ENCODE results near the gene ANKRD40CL.

The ANKRD40CL gene

DNA sequence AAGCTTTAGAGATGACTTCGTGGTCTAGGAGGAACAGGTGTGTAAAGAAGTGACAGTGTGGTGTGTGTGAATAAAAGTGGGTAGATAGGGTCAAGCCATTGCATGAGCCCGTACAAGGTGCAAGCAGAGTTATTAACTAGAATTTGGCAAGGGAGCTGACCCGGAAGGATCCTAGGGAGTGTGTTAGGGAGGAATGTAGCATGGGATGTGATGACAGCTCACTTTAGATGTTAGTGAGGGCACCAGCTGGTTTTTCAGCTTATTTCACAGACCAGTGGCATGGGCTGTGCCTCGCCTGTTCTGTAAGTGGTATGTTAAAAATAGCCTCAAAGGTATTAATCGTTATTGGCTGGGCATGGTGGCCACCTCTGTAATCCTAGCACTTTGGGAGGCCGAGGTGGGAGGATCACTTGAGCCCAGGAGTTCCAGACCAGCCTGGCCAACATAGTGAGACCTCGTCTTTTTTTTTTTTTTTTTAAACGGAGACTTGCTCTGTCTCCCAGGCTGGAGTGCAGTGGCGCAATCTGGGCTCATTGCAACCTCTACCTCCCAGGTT lies 8.3 kb downstream of the ANKRD40CL start:
- H3K4me1 ChIP-seq (ENCODE audit: control insufficient read depth, insufficient read depth, low read length) = peaks cover 11% of the 10 kb centered on the region
- no peak overlapping the region for H3K27ac ChIP-seq (ENCODE audit: low read depth, low read length)
- H3K27me3 ChIP-seq (ENCODE audit: control insufficient read depth, insufficient read depth, low read length) = no peaks in the 10 kb centered on the region
- peaks cover 11% of the 10 kb centered on the region for H3K36me3 ChIP-seq (ENCODE audit: control insufficient read depth, insufficient read depth, low read length)
- no peak overlapping the region for H3K4me3 ChIP-seq (ENCODE audit: low read depth, low read length)
- H3K9ac ChIP-seq (ENCODE audit: low read length) = no peak overlapping the region
- H3K9me3 ChIP-seq (ENCODE audit: control insufficient read depth, insufficient read depth, low read depth, low read length) = no peaks in the 10 kb centered on the region

- Histone ChIP-seq H3K9ac (ENCODE audit: low read length) (no peak overlapping the region), H3K36me3 (ENCODE audit: control insufficient read depth, insufficient read depth, low read length) (peaks cover 17% of the 10 kb centered on the region), H3K4me1 (ENCODE audit: control insufficient read depth, insufficient read depth, low read length) (peaks cover 6% of the 10 kb centered on the region), H3K27me3 (ENCODE audit: control insufficient read depth, insufficient read depth, low read length) (no peaks in the 10 kb centered on the region), H3K4me3 (ENCODE audit: low read depth, low read length) (no peak overlapping the region), H3K9me3 (ENCODE audit: control insufficient read depth, insufficient read depth, low read depth, low read length) (no peaks in the 10 kb centered on the region), H3K27ac (ENCODE audit: low read depth, low read length) (no peak overlapping the region)
Observed at GRCh38 chr17:50758524-50758923, 8.8 kb downstream of the ANKRD40CL start.

DNA sequence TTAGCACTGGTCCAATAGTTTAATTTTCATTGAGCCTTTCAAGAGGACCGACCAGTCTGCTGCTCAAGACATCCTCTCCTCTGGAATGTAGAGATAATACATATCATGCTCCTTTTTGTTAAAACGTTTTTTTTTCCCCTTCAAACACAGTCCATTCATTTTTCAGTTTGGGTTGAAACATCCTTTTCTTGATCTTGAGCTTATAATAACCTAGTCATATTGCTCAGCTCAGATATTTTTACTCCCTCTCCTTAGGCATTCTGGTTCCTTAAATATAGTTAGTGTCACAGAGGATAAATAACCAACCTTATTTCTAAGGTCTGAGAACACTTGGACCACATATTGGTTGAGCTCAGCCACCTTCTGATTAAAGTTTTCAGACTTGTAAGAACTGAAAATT lies 12.8 kb downstream of the ANKRD40CL start:
- H3K9me3 ChIP-seq (ENCODE audit: control insufficient read depth, insufficient read depth, low read depth, low read length) = no peaks in the 10 kb centered on the region
- no peak overlapping the region for H3K4me3 ChIP-seq (ENCODE audit: low read depth, low read length)
- H3K36me3 ChIP-seq (ENCODE audit: control insufficient read depth, insufficient read depth, low read length) = peaks cover 56% of the 10 kb centered on the region
- H3K27ac ChIP-seq (ENCODE audit: low read depth, low read length) = no peak overlapping the region
- H3K27me3 ChIP-seq (ENCODE audit: control insufficient read depth, insufficient read depth, low read length) = no peaks in the 10 kb centered on the region
- no peak overlapping the region for H3K9ac ChIP-seq (ENCODE audit: low read length)
- H3K4me1 ChIP-seq (ENCODE audit: control insufficient read depth, insufficient read depth, low read length) = no peaks in the 10 kb centered on the region

DNA sequence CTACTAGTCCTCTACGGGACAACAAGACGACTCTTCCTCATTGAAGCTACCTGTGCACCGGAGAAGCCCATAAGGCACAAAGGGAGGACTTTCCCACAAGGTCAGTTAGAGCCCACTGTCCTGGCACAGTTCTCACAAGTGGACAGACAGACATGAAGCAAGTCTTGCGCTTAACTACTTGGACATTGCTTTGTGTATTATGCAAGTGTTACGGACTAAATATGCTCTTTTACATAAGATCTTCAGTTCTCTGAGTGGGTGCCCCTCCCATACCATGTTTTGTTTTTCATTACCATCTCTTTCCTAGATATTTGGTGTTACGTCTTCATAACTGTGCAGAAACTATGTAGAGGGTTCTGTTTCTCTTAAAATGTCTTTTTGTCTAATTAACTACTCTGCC lies 18.1 kb downstream of the ANKRD40CL start:
- Histone ChIP-seq H3K4me3 (ENCODE audit: low read depth, low read length) (no peak overlapping the region), H3K27ac (ENCODE audit: low read depth, low read length) (no peak overlapping the region), H3K4me1 (ENCODE audit: control insufficient read depth, insufficient read depth, low read length) (no peaks in the 10 kb centered on the region), H3K9ac (ENCODE audit: low read length) (no peak overlapping the region), H3K9me3 (ENCODE audit: control insufficient read depth, insufficient read depth, low read depth, low read length) (no peaks in the 10 kb centered on the region), H3K36me3 (ENCODE audit: control insufficient read depth, insufficient read depth, low read length) (peaks cover 98% of the 10 kb centered on the region), H3K27me3 (ENCODE audit: control insufficient read depth, insufficient read depth, low read length) (no peaks in the 10 kb centered on the region)

- Histone ChIP-seq H3K9me3 (ENCODE audit: control insufficient read depth, insufficient read depth, low read depth, low read length) (no peaks in the 10 kb centered on the region), H3K4me3 (ENCODE audit: low read depth, low read length) (no peak overlapping the region), H3K36me3 (ENCODE audit: control insufficient read depth, insufficient read depth, low read length) (peaks cover 99% of the 10 kb centered on the region), H3K9ac (ENCODE audit: low read length) (no peak overlapping the region), H3K4me1 (ENCODE audit: control insufficient read depth, insufficient read depth, low read length) (no peaks in the 10 kb centered on the region), H3K27ac (ENCODE audit: low read depth, low read length) (no peak overlapping the region), H3K27me3 (ENCODE audit: control insufficient read depth, insufficient read depth, low read length) (no peaks in the 10 kb centered on the region)
Observed at GRCh38 chr17:50745631-50746030, 21.7 kb downstream of the ANKRD40CL start.

- H3K4me3 ChIP-seq (ENCODE audit: low read depth, low read length) = no peak overlapping the region
- no peaks in the 10 kb centered on the region for H3K9me3 ChIP-seq (ENCODE audit: control insufficient read depth, insufficient read depth, low read depth, low read length)
- H3K27ac ChIP-seq (ENCODE audit: low read depth, low read length) = no peak overlapping the region
- no peaks in the 10 kb centered on the region for H3K4me1 ChIP-seq (ENCODE audit: control insufficient read depth, insufficient read depth, low read length)
- peaks cover 80% of the 10 kb centered on the region for H3K36me3 ChIP-seq (ENCODE audit: control insufficient read depth, insufficient read depth, low read length)
- no peak overlapping the region for H3K9ac ChIP-seq (ENCODE audit: low read length)
- no peaks in the 10 kb centered on the region for H3K27me3 ChIP-seq (ENCODE audit: control insufficient read depth, insufficient read depth, low read length)
Observed at GRCh38 chr17:50739098-50739497, 28.2 kb downstream of the ANKRD40CL start.

DNA sequence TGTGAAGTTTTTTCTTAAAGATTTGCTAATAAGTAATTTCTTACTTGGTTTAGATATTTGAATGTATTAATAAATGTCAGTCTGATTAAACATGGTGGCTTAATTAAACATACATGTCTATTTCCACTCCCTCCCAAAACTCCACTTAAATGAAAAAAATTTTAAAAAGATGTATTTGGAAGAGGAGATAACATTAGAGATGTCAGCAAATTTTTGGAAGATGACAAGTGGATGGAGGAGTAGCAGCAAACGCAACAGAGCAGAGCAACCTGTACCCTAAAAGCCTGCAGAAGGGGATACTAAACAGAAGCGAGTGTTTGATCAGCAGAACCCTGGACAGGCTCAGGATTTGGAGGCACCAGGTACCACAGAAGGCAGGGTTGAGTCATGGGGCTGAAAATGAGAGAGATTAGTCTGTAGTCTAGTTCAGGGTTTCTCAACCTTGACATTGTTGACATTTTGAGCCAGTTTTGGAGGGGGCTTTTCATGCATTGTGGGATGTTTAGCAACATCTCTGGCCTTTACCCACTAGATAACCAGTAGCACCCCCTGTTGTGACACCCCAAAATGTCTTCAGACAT lies 30.1 kb downstream of the ANKRD40CL start:
- H3K36me3 ChIP-seq (ENCODE audit: control insufficient read depth, insufficient read depth, low read length) = peaks cover 61% of the 10 kb centered on the region
- no peak overlapping the region for H3K27ac ChIP-seq (ENCODE audit: low read depth, low read length)
- no peaks in the 10 kb centered on the region for H3K4me1 ChIP-seq (ENCODE audit: control insufficient read depth, insufficient read depth, low read length)
- no peaks in the 10 kb centered on the region for H3K27me3 ChIP-seq (ENCODE audit: control insufficient read depth, insufficient read depth, low read length)
- H3K4me3 ChIP-seq (ENCODE audit: low read depth, low read length) = no peak overlapping the region
- H3K9me3 ChIP-seq (ENCODE audit: control insufficient read depth, insufficient read depth, low read depth, low read length) = no peaks in the 10 kb centered on the region
- H3K9ac ChIP-seq (ENCODE audit: low read length) = no peak overlapping the region

DNA sequence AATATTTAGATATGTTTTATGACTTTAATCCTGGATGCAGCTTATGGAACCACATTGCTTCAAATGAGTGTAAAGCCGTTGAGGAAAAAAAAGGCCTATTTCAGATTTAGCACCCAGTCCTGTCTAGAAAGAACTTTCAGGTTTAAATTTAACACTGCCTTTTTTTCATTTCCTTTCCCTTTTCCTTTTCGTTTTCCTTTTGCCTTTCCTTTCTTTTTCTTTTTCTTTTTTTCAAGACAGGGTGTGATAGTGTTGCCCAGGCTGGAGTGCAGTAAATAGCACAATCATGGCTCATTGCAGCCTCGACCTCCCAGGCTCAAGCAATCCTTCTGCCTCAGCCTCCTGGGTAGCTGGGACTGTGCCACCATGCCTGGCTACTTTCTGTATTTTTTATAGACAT lies 32.0 kb downstream of the ANKRD40CL start:
- H3K27ac ChIP-seq (ENCODE audit: low read depth, low read length) = no peak overlapping the region
- no peaks in the 10 kb centered on the region for H3K27me3 ChIP-seq (ENCODE audit: control insufficient read depth, insufficient read depth, low read length)
- H3K9me3 ChIP-seq (ENCODE audit: control insufficient read depth, insufficient read depth, low read depth, low read length) = no peaks in the 10 kb centered on the region
- H3K4me1 ChIP-seq (ENCODE audit: control insufficient read depth, insufficient read depth, low read length) = no peaks in the 10 kb centered on the region
- H3K36me3 ChIP-seq (ENCODE audit: control insufficient read depth, insufficient read depth, low read length) = peaks cover 46% of the 10 kb centered on the region
- H3K4me3 ChIP-seq (ENCODE audit: low read depth, low read length) = no peak overlapping the region
- H3K9ac ChIP-seq (ENCODE audit: low read length) = no peak overlapping the region

DNA sequence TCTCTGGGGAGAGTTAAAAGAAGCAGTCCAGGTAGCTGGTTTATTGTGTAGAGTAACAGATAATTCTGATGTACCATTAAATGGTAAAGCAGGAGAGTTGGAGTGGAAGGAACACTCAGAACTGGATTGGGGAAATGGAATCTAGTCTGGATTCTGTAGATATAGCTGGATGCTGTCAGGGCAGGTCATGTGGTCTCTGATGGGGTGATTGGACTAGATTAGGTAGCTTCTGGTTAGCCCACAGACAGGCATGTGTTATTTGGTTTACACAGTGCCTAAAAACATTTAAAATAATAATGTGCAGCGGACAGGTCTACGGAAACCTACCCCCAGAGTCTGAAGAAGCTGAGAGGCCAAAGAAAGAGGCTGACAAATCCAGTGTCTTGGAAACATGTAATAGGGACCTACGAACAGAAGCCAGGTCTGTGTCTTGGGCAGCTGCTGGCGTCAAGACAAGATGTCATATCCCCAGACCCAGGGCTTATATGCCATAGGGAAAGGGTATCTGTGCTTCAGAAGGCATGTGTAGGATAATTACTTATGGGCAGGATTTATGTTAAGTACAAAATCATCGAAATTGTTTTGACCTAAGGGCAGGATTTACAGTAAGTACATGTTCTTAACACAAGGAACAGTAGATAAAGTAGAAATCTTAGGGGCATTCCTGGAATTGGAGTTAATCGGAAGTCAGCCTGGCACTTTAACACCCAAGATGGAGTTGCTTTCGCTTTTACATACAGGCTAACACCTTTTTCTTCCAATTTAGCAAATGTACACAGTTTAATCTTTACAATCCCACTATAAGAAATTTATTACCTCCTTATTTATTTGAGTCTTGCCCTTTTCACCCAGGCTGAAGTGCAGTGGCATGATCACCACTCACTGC lies 35.5 kb downstream of the ANKRD40CL start:
- Histone ChIP-seq H3K9me3 (ENCODE audit: control insufficient read depth, insufficient read depth, low read depth, low read length) (no peaks in the 10 kb centered on the region), H3K4me1 (ENCODE audit: control insufficient read depth, insufficient read depth, low read length) (no peaks in the 10 kb centered on the region), H3K27me3 (ENCODE audit: control insufficient read depth, insufficient read depth, low read length) (no peaks in the 10 kb centered on the region), H3K36me3 (ENCODE audit: control insufficient read depth, insufficient read depth, low read length) (peaks cover 12% of the 10 kb centered on the region; the same call in 1 of the 2 replicates), H3K4me3 (ENCODE audit: low read depth, low read length) (no peak overlapping the region), H3K27ac (ENCODE audit: low read depth, low read length) (no peak overlapping the region), H3K9ac (ENCODE audit: low read length) (no peak overlapping the region)

- Histone ChIP-seq H3K27ac (ENCODE audit: low read depth, low read length) (no peak overlapping the region), H3K36me3 (ENCODE audit: control insufficient read depth, insufficient read depth, low read length) (peaks cover 4% of the 10 kb centered on the region; the same call in 1 of the 2 replicates), H3K4me3 (ENCODE audit: low read depth, low read length) (no peak overlapping the region), H3K9ac (ENCODE audit: low read length) (no peak overlapping the region), H3K9me3 (ENCODE audit: control insufficient read depth, insufficient read depth, low read depth, low read length) (no peaks in the 10 kb centered on the region), H3K27me3 (ENCODE audit: control insufficient read depth, insufficient read depth, low read length) (no peaks in the 10 kb centered on the region), H3K4me1 (ENCODE audit: control insufficient read depth, insufficient read depth, low read length) (no peaks in the 10 kb centered on the region)
Observed at GRCh38 chr17:50728881-50729765, 38.2 kb downstream of the ANKRD40CL start.

Measured in HUES6 (cell line).